NCI-H2227 (cell line): ENCODE results near the gene AKT3.

ENCODE experiments used
- DNase-seq: peaks from one replicate; lab custom pipeline; 2025; ENCODE audit not compliant: unreplicated experiment; lab: John Stamatoyannopoulos, UW

AKT3 gene

DNA sequence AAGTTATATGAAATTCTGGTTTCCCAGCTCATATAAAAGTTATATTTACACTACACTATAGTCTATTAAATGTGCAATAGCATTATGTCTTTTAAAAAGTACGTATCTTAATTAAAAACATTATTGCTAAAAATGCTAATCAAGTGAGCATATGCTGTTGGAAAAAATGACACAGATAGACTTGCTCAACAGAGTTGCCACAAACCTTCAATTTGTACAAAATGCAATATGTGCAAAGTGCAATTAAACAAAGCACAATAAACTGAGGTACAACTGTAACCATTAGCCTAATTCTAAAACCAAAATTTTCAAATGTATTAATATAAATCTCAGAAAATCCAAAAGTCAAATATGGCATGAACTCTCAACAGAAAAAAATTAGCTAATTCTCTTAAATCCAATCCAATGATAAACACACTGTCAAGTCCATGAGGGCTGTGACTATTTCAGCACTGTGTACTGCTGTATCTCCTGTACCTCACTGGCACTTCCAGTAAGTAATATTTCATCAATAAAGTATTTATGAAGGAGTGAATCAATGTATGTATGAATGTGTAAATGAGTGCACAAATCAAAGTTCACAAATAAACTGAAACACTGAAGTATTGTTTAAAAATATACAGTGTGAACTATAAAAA, 116.3 kb downstream of the AKT3 start:
- no peak for DNase-seq

DNA sequence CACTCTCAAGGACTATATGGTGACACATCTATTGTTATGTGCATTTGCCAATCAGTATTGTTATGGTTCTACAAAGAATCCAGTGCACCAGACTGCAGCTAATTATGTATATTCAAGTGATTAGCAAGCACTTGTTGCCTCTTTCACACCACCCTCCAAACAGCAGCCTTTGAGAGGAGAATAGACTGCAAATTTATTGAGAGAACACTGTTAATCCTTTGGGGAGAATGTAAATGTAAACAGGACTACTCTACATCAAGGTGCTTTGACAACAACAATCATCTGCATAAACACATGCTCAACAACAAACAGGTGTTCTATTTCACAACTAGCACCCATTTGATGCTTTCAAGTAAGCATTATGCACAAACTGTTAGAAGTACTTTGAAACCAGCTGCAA, 117.4 kb downstream of the AKT3 start:
- no peak for DNase-seq

DNA sequence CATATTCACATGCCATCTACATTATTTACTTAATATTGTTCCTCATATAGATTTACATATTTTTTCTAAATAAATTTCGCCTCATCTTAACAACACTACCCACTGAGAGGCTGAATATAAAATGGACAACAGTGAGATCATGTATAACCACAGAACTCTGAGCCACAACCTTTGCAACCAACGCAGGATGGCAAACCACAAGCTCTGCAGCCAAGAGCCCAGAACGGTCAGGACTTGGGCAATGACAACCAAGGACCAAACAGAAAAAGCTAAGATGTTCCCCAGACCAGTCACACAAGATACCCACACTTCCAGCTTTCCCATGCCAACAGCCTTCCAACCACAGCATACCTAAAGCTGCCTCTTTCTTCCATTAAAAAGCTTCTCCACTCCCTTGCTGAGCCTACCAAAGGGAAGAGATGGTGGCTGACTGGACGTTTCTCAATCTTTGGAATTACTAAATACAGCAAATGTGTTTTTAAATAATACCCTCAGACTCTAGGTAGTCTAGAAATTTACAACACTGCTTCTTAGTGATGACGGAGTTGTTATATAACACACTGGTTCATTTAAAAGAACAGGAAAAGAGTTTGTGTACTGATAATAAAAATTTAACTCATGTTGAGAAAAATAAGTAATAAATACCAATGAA, 117.9 kb downstream of the AKT3 start:
- DNase-seq, result no peak

DNA sequence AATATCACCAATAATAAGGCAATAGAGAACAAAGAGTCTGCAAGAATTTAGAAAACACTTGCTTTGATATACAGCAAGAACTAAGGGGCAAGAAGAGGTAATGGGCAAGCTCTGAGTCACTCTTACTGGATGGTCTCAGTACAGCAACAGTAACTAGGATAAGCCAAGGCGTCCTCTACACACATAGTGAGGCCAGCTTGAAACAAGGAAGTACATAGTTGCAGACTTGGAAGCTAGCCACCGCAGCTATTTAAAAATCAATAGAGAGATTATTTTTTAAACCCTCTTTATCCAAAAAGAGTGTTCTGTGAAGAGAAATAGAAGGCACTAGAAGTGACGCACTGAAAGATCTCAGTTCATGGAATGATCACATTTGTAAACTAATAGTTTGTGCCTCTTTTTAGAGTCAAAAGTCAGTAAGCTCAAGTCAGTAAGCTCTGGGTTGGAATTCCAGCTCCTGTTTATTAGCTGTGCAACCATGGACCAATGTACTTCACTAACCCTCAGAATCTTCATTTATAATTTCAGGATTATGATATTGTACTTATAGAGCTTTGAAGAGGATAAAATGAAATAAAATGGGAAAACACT, 118.6 kb downstream of the AKT3 start:
- peak; percentile 50 for DNase-seq

DNA sequence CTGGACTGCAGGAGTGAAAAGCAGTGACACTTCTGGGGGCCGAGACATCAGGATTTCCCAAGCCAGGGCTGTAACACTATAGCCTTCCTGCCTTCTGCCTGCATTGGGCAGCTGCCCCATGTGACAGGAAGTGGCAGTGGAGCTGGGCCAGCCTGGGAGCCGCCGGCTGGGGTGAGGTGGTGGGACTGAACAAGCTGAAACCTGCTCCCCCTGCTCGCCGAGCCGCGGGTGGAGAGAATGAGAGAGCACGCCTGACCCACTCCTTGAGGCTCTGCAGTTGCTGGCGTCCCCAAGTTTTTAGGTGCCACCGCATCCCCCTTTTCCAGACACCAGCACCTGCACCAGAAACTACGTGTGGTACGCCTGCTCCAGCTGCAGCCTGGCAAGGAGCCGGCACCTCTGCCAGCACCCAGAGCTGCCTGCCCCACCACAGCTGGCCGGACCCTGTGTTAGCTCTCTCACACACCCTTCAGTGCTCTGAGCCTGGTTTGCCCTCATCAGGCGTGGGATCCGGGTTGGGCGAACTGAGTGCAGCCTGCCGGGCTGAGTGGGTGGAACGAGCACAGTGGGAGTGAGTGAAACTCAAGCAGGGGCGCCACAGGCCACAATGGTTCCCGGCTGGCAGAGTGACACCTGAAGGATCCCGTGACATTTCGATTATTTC, 119.4 kb downstream of the AKT3 start:
- DNase-seq, result no peak

DNA sequence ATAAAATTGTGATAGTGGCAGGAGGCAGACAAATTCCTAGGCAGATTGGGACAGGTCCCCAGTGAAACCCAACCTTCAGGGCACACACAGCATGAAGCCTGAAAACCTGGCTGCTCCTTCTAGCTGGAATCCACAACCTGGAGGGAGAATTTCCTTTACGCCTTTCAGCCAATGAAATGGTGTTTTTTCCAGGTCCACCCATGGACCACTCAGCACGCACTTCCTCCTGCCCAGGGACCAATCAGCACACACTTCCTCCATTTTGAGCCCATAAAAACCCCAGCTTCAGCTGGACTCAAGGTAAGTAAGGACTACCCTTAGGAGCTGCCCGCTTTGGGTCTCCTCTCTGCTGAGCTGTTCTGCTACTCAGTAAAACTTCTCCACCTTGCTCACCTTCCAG, 120.1 kb downstream of the AKT3 start:
- no peak for DNase-seq

DNA sequence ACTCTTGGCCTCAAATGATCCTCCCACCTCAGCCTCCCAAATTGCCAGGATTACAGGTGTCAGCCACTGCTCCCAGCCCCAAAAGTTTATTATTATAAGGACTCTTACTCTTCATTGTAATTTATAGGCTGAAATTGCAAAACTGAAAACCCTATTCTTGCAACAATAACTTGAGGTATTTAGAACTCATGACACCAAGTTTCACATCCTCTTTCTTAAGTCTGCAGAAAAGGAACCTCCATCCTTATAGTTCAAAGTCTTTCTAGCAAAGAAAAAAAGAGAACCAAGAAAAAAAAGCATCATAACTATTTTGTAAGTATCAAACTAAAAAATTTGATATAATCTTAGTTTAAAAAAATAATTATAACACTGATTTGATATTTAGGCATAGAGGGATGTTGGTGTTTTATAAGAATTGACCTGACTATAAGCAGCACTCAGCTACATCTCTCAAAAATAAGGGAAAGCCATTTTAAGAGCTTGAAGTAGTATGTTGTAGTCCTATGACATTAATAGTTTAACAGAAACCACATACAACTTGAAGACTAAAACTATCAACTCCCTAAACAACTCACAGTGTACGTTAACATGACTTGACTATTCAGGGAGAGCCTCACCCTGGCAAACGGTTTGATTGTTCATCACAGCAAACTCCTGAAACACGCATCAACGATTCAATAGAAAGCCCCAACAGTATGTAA, 122.4 kb downstream of the AKT3 start:
- no peak for DNase-seq

DNA sequence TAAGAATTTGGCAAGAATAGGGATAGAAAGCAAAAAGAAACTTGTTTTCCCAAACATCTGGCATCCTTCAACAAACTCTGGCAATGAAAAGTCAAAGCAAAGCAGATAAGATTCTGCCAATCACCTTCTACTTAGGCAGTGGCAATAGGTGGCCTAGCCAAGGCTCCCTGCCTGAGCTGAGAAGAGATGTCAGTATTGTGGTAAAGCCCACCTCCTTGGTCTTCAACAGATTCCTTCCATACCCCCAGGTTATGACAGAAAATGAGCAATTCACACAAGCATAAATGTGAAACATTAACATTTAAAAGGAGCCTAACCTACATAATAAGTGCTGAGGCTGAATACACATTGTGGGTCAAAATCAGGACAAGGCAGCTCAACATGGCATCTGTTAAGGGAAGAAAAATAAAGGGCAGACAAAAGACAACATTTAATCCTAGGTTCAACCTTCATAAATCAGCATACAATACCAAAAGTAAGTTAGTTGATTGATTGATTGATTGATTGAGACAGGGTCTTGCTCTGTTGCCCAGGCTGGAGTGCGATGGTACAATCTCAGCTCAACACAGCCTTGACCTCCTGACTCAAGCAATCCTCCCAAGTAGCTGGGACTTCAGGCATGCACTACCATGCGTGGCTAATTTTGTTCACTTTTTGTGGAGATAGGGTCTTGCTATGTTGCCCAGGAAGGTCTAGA, 123.1 kb downstream of the AKT3 start:
- DNase-seq, result no peak

DNA sequence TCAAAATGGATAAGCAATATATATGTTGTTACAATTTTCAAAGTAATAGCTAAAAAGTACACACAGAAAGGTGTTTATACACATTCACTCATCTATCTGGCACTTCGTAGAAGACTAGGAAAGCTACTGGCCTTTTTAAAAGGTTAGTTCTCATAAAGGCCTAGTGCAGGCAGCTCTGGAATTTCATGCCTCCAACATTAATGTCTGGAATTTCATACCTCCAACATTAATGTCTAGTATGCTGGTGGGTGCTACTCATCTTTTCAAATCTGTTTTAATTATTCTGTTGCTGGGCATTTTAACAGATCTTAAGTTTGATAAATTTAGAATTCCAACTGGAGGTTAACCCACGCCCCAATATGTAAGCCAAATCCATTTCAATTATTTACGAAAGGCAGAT, 124.2 kb downstream of the AKT3 start:
- DNase-seq, result no peak

DNA sequence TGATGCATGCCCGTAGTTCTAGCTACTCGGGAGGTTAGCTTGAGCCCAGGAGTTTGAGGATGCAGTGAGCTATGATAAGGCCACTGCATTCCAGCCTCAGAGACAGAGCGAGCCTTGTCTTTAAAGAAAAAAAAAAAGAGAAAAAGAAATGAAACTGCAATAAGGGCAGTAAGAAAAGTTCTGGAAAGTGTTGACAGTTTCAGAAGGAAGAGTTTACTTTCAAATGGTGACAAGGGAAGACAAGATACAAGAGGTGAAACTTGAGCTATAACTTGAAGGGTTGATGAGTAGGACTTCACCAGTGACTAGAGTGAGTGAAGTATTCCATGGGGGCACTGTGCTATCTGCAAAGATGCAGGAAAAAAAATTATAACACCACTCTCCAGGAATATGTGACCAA, 125.0 kb downstream of the AKT3 start:
- no peak for DNase-seq

DNA sequence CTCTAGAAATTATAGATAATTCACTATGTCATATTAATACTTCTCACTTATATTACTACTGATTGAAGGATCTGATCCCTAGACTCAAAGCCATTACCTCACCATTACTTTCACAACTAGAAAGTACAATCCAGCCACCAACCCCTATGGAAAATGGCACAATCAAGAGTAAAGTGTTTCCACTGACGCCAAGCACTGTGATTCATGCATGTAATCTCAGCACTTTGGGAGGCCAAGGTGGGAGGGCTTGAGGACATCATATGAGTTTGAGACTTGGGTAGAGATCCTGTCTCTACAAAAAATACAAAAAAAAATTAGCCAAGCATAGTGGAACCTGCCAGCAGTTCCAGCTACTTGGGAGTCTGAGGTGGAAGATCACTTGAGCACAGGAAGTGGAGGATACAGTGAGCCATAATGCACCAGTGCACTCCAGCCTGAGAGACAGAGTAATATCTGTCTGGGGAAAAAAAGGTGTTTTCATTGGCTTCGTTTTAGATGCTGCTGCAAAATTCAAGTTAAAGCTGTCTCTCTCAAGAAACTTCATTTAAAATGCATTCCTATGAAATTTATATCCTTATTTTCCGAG, 126.5 kb downstream of the AKT3 start:
- no peak for DNase-seq

DNA sequence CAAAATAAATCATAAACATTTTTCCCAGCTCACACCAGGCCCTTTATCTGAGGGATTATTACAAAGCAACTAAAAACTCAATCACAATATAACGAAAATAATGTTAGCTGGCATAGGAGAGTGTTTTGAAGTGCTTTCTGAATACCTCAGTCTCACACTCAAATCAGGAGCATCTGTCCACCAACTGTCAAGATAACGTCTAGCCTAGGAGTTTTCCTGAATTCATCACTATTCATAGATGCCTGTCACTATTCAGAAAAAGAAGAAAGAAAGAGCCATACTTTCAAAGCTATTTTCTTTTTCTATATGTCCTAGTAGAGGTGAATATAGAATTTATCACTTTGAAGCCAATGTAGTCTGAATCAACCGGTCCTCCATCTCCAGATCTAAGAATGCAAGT, 127.0 kb downstream of the AKT3 start:
- DNase-seq, result no peak

DNA sequence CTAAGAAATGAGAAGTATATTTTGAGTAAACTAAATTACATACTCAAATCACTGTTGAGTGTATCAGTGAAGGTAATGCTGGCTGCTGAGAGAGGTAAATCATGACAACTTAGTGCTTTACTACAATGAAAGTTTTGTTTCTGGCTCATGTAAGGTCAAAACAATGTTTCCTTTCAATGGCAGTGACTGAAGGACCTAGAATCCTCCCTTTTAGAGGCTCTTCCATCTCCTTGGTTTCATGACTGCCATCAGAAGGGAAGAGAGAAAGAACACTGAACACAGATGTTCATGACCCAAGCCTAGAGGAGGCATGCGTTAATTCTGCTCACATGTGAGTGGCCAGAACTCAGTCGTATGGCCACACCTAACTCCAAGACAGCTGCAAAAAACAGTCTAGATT, 130.6 kb downstream of the AKT3 start:
- DNase-seq, result no peak

DNA sequence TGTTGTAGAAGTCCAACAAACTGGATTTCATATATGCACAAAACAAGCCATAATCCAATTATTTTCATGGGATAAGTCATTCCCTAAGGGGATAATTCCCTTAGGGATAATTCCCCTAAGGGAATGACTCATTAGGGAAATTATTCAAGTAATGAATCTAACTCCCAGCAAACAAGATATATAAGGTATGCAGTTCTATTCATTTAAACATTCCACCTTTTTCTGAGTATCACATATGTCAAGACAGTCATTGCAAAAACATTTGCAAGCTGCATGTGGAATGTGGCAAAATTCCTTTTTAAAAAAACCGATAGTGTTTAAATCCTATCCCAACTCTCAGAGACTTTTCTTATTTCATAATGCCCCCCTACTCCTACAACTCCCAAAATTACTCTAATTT, 131.2 kb downstream of the AKT3 start:
- no peak for DNase-seq

DNA sequence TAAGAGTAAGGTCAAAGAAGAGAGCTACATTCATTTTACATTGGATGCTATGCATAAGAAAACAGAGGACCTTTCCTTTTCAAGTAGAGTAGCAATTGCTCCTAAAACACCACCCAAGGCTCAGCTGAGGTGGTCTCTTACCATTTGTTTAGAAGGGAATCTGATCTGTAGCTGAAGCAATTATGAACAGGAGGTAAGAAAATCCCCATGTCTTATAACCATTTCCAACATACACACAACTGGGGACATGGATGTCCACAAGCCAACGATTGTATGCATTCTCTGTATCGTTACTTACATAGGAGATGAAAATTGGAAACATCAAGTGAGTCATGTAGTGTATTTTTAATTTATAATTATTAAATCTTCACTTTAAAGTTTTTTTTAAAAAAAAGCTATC, 132.0 kb downstream of the AKT3 start:
- no peak for DNase-seq

DNA sequence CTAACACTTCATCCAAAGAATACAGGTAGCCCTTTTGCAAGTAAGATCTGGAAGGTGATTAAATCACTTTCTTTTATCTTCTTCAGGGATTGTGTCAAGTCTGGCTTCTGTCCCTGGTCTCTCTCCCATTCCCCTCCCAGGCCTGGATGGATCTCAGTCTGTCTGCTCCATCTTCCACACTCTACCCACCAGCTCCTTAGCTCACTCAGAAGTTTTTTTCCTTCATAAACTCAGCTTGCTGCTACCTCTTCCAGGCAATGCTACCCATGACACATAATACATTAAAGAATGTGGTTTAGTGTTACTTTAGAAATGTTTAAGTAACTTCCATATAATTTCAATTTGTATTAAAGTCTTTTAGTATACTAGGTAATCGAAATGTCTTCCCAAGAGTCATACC, 133.1 kb downstream of the AKT3 start:
- no peak for DNase-seq

DNA sequence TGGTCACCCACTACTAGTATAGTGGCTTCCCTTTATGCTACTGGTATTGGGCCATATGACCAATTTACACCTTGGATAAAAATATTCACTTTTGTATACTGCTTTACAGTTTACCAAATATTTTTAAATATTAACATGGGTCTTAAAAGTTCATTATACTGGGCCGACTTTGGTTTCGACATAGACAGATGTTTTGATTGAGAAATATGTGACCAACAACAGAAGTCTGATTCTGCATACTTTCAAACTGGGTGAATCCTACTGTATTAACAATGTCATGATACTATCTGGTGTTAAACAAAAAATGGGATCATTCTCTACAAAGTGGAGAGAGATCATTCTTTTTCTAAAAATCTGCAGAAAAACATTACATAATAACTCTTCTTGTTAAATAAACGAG, 134.8 kb downstream of the AKT3 start:
- no peak for DNase-seq

DNA sequence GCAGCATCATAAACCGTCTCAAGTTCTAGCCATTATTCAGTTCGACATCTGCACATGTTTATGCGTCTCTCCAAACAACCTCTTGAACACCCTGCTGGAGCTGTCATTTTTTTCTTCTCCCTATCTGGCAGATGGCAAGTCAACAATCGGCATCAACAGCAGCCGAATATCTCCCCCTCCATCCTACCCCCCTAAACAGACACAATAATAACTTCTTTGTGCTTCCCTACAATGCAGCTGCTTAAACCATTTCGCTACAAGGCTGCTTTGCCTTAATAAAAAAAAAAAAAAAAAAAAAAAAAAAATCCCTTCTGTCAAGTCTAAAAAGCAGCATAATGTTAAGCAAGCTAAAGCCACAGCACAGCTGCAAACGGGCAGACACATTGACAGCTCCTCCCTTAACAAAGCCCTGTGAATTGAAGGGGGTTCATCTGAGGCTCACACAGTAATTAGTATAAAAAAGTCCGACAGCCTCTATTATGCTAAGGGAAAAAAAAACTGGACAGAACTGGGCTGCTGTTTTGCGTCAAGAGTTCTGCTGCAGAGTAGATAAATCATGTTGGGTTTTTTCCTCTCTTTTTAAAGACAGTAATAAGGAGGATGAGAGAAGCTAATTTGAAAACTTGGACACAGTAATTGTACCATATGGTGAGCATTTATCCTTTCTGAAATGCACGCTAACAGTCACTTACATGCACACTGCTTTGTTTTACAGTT, 136.4 kb downstream of the AKT3 start:
- DNase-seq, result peak; percentile 89

DNA sequence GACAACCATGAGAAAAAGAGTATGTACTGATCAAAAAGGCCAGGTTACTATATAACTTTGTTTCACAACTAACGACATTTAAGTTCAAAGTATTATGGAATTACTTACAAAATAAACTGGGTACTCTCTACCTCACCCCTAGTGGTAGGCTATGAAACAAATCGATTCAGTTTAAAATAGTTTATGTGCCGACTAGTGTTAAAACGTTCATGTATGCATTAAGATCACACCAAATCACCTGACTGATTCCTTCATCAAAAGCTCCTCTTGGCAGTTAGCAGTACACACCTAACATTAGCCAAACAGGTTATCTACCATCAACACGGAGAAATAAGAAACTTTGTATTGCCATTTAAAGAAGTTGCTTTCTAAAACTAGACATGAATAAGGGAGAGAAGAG, 137.1 kb downstream of the AKT3 start:
- peak; percentile 21 for DNase-seq

DNA sequence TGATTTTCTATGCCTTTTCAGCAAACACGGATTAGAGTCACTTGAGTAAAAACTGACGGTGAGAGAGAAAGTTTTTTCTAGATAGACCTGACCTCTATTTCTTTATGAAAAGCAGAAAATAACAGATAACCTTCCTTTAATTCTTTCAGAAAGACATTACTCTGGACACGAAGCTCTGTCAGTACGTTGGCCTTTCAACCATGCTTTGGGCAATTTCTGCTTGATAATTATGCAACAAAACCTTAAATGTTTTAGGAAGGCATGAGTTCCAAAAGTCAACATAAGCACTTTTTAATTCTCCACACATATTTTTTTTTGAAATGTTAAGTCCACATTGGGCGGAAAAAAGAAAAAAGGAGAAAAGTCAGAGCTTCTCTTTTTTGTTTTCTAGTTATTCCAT, 137.8 kb downstream of the AKT3 start:
- DNase-seq, result no peak
